K562 (cell line): ENCODE results near the gene DTD1.

ENCODE experiments used
- AFF4 ChIP-seq: sonication (generic); formaldehyde crosslinking; IDR thresholded peaks from 2 replicates; pipeline ENCODE4 v1.8.0; 2023; ENCODE audit warnings: mild to moderate bottlenecking, missing genetic modification reagents
- HDAC2 ChIP-seq: fragments of 450-650 bp; IDR thresholded peaks from 2 replicates; pipeline ENCODE4 v1.6.1; 2016; ENCODE audit warnings: mild to moderate bottlenecking
- MXI1 ChIP-seq: IDR thresholded peaks from 2 replicates; pipeline ENCODE4 v1.6.1; 2011; ENCODE audit warnings: low read depth, mild to moderate bottlenecking, improper control_type of control experiment, low read length
- SMARCC2 ChIP-seq: fragments of 450-650 bp; IDR thresholded peaks from 2 replicates; pipeline ENCODE4 v1.6.1; 2017; ENCODE audit warnings: antibody characterized with exemption, moderate library complexity, mild to moderate bottlenecking, low read depth
- ZBED1 ChIP-seq: IDR thresholded peaks from 2 replicates; pipeline ENCODE4 v1.6.1; 2014
- ZNF165 ChIP-seq: fragments of 250-450 bp; sonication (Bioruptor Pico); IDR thresholded peaks from 2 replicates; pipeline ENCODE4 v1.4.0; 2020; ENCODE audit warnings: borderline replicate concordance

DNA sequence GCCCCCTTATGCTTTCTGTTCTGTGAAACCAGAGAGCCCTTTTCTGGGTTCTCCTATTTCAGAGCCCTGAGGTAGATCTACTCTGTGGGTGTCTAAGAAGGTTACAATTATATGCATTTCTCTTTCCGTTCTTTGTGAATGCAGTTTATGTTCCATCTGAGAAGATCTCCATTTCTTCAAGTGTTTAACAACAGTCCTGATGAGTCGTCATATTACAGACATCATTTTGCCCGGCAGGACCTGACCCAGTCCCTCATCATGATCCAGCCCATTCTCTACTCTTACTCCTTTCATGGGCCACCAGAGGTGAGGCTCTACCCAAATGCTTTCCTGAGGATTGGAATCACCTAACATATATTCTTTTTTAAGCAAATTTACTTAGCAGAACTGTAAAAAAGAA is 39.4 kb upstream of the DTD1 start:
- TF ChIP-seq MXI1 (no peak), HDAC2 (no peak), ZBED1 (no peak), ZNF165 (CRISPR knock-in tag) (no peak), AFF4 (CRISPR knock-in tag) (no peak), SMARCC2 (no peak)
